Measurements from ENCODE around the gene SAMD14.

Gene SAMD14

DNA sequence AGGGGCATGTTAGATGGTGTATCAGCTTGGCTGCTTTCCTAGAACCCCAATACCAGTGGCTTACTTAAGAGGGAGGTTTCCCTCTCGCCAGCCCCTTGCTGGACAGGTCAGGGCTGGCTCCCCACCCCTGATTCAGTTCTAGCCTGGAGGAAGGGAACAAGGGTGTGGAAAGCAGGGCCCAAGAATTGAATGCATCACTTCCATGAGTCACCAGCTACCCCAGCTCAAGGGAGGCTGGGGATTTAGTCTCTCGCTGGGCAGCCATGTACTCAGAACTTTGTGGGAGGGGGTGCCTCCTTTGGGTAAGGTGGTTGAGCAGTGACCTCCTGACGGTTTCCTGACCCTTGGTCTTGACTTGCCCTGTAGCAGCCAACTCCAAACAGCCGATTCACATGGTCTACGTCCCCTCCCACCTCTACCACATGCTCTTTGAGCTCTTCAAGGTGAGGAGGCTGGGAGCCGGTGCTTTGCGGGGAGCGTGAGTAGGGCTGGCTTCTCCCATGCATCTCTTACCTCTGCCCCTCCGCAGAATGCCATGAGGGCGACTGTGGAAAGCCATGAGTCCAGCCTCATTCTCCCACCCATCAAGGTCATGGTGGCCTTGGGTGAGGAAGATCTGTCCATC is 22.1 kb downstream of the SAMD14 start:
- Histone ChIP-seq H3K9me3 (ENCODE audit: control insufficient read depth, low read length) (no peaks in the 10 kb centered on the region), H3K4me1 (ENCODE audit: control insufficient read depth, insufficient read depth, low read length, poor library complexity, severe bottlenecking) (peaks cover 23% of the 10 kb centered on the region), H3K4me3 (ENCODE audit: extremely low read depth, insufficient read depth, low read length, poor library complexity, severe bottlenecking) (no peak overlapping the region), H3K36me3 (ENCODE audit: control insufficient read depth, insufficient read depth, low read length) (peaks cover 14% of the 10 kb centered on the region), H3K27ac (ENCODE audit: low read depth, low read length, severe bottlenecking) (no peak overlapping the region)
- WGBS, 2 experiments (ENCODE audit: insufficient coverage in 2 of 2) = 92 to 100% methylated on average over 4 to 8 of the region's 10 CpGs

DNA sequence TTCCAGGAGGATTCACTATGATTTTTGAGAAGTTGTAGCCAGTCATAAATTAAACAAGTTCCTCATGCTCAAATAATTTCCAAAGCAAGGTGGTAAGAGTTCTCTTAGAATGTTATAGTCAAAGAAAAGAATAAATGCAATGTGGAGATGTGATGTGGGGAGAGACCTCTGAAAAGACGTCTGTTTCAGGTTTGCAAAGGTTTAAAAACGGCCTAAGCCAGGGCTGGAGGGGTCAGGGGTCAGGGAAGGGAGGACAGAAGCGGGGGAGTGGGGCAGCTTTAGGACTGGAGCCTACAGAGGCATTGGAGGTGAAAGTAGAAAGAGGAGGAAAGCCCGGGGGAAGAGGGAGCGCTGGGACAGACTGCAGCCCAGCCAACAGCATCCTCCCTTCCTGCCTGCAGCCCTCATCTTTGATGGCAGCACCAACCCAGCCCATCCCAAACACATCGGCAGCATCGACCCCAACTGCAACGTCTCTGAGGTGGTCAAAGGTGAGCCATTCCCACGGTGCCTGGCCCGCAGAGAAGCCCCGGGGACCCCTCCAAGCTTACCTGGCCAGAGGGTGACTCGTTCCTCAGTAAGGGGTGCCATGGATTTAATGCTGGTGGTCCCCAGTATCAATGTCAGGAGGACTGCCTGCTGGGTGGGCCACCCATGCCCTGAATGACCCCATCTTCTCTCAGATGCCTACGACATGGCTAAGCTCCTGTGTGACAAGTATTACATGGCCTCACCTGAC is 23.4 kb downstream of the SAMD14 start:
- Histone ChIP-seq H3K9me3 (ENCODE audit: control insufficient read depth, low read length) (no peaks in the 10 kb centered on the region), H3K4me3 (ENCODE audit: extremely low read depth, insufficient read depth, low read length, poor library complexity, severe bottlenecking) (no peak overlapping the region), H3K4me1 (ENCODE audit: control insufficient read depth, insufficient read depth, low read length, poor library complexity, severe bottlenecking) (peaks cover 18% of the 10 kb centered on the region), H3K27ac (ENCODE audit: low read depth, low read length, severe bottlenecking) (no peak overlapping the region), H3K36me3 (ENCODE audit: control insufficient read depth, insufficient read depth, low read length) (peaks cover 14% of the 10 kb centered on the region)
- 77 to 78% methylated on average over 9 to 10 of the region's 13 CpGs for WGBS, 2 experiments (ENCODE audit: insufficient coverage in 2 of 2)

DNA sequence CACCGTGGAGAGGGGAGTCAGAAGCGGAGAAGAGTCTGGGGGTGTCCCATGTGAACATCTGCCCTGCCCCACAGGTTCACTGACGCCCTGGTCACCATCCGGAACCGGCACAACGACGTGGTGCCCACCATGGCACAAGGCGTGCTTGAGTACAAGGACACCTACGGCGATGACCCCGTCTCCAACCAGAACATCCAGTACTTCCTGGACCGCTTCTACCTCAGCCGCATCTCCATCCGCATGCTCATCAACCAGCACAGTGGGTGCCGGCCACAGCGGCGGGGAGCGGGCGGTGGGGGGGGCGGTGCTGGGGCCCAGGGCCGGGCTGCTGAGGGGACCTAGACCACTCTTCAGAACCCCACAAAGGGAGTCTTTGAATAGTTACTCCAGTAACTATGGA is 24.1 kb downstream of the SAMD14 start:
- peaks cover 14% of the 10 kb centered on the region for H3K36me3 ChIP-seq (ENCODE audit: control insufficient read depth, insufficient read depth, low read length)
- peaks cover 20% of the 10 kb centered on the region for H3K4me1 ChIP-seq (ENCODE audit: control insufficient read depth, insufficient read depth, low read length, poor library complexity, severe bottlenecking)
- 95 to 96% methylated on average over 14 to 19 of the region's 21 CpGs for WGBS, 2 experiments (ENCODE audit: insufficient coverage in 2 of 2)
- H3K4me3 ChIP-seq (ENCODE audit: extremely low read depth, insufficient read depth, low read length, poor library complexity, severe bottlenecking) = no peak overlapping the region
- H3K27ac ChIP-seq (ENCODE audit: low read depth, low read length, severe bottlenecking) = no peak overlapping the region
- H3K9me3 ChIP-seq (ENCODE audit: control insufficient read depth, low read length) = no peaks in the 10 kb centered on the region

DNA sequence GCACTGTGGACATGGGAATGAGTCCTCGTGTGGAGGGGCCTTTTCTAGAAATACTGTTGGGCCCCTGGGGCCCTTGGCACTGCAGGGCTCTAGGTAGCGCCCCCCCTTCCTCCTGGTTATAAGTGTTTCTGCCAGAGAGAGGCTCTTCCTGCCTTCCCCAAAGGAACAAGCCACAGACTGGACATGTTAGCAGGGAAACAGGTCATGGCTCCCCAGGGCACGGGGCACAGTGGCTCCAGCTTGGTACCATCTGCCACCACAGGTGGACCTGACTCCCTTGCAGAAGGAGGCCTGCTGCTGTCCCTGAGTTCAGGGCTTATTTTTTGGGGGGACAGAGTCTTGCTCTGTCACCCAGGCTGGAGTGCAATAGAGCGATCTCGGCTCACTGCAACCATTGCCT is 26.0 kb downstream of the SAMD14 start:
- Histone ChIP-seq H3K4me1 (ENCODE audit: control insufficient read depth, insufficient read depth, low read length, poor library complexity, severe bottlenecking) (peaks cover 30% of the 10 kb centered on the region), H3K36me3 (ENCODE audit: control insufficient read depth, insufficient read depth, low read length) (peaks cover 11% of the 10 kb centered on the region), H3K27ac (ENCODE audit: low read depth, low read length, severe bottlenecking) (no peak overlapping the region), H3K4me3 (ENCODE audit: extremely low read depth, insufficient read depth, low read length, poor library complexity, severe bottlenecking) (no peak overlapping the region), H3K9me3 (ENCODE audit: control insufficient read depth, low read length) (no peaks in the 10 kb centered on the region)
- 98 to 100% methylated on average over 3 to 4 of the region's 5 CpGs for WGBS, 2 experiments (ENCODE audit: insufficient coverage in 2 of 2)

DNA sequence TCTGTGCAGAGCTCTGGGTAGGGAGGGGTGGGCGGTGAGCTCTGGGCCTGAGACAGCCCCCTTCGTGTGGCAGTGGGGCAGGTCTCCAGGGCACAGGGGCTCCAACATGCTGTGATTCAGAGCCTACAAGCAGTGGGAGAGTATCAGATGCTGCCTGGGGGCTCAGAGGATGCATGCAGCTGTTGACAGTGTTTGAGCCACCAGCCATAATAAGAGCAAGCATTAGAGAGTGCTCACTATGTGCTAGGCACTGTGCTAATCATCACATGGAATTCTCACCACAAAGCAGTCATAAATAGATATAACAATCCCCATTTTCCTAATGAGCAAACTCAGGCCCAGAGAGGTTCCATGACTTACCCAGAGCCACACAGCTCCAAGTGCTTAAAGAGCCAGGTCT is 26.7 kb downstream of the SAMD14 start:
- 75% methylated on average over 2 of the region's 2 CpGs for WGBS, 2 experiments (ENCODE audit: insufficient coverage in 2 of 2)
- Histone ChIP-seq H3K4me1 (ENCODE audit: control insufficient read depth, insufficient read depth, low read length, poor library complexity, severe bottlenecking) (peaks cover 26% of the 10 kb centered on the region), H3K27ac (ENCODE audit: low read depth, low read length, severe bottlenecking) (no peak overlapping the region), H3K36me3 (ENCODE audit: control insufficient read depth, insufficient read depth, low read length) (peaks cover 11% of the 10 kb centered on the region), H3K4me3 (ENCODE audit: extremely low read depth, insufficient read depth, low read length, poor library complexity, severe bottlenecking) (no peak overlapping the region), H3K9me3 (ENCODE audit: control insufficient read depth, low read length) (no peaks in the 10 kb centered on the region)

DNA sequence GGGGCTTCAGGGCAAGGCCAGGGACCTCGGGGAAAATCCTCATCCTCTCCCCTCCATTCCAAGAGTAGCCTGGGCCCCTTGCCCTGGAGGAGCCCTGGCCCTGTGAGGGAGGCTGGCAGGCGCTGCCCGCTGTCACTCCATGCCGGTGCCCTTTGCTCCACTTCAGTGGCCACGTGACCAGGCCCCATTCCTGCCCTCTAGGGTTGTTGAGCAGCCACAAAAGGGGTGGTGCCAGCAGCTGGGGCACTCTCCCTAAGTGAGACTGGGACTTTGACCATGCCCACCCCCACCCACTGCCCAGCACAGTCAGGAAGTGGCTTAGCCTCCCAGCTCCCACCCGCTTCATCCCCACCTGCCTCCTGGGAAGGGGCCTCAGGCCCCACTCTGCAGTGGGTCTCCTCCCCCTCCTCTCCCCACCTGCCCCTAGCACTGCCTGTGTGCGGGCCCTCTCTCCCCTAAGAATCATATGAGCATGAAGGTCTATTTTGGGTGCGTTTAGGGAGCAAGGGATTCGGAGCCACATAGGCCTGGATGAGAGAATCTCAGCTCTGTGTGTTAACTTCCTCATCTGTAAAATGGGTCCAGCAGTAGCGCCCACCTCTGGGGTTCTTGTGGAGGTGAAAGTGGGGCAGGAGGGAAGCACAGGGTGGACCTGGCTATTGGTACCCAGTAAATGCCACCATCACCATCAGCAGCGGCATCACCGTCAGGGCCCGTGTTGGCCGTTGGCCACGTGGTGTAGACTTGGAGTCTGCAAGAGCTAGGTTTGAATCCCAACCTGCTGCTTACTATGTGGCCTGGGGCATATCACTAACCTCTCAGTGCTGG is 27.6 kb downstream of the SAMD14 start:
- WGBS, 2 experiments (ENCODE audit: insufficient coverage in 2 of 2) = 78% methylated on average over 12 to 13 of the region's 15 CpGs
- H3K27ac ChIP-seq (ENCODE audit: low read depth, low read length, severe bottlenecking) = peak overlapping the region; percentile 66
- peaks cover 26% of the 10 kb centered on the region for H3K4me1 ChIP-seq (ENCODE audit: control insufficient read depth, insufficient read depth, low read length, poor library complexity, severe bottlenecking)
- no peak overlapping the region for H3K4me3 ChIP-seq (ENCODE audit: extremely low read depth, insufficient read depth, low read length, poor library complexity, severe bottlenecking)
- no peaks in the 10 kb centered on the region for H3K9me3 ChIP-seq (ENCODE audit: control insufficient read depth, low read length)
- H3K36me3 ChIP-seq (ENCODE audit: control insufficient read depth, insufficient read depth, low read length) = peaks cover 14% of the 10 kb centered on the region

DNA sequence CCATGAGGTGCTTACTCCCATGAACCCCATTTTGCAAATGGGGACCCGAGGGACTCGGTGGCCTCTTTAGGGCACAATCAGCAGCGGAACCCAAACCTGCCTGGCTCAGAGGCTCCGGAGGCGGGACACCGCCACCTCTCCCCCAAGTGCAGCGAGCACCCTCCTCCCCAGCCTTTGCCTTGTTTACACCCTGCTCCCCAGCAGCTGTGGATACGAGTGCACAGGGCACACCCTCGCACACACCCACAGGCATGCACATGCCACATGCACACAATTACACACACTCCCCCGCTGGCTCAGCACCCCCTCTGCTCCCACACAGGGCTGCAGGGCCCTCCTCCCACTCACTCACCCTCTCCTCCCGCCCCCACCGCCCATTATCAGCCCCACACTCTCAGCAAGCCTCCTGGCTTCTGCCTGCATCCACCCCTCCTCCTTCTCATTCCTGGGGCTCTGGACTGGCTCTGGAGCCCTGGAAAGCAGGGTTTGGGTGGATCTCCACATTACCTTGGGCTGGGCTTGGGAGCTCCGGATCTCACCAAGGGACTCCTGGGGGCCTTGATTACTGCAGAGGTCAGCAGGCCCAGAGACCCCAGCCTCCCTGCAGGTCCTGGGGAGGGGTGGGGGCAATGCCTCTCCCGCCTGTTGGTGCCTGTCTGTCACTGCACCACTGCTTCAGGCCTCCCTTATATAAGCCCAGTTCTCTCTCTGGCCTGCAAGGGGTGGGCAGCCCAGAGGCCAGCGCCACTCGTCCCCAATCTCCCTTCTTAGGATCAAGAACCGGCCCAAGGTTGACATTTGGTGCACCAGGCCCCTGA is 28.4 kb downstream of the SAMD14 start:
- H3K9me3 ChIP-seq (ENCODE audit: control insufficient read depth, low read length) = no peaks in the 10 kb centered on the region
- 31 to 32% methylated on average over 16 to 17 of the region's 17 CpGs for WGBS, 2 experiments (ENCODE audit: insufficient coverage in 2 of 2)
- H3K27ac ChIP-seq (ENCODE audit: low read depth, low read length, severe bottlenecking) = peak overlapping the region; percentile 66
- peaks cover 26% of the 10 kb centered on the region for H3K4me1 ChIP-seq (ENCODE audit: control insufficient read depth, insufficient read depth, low read length, poor library complexity, severe bottlenecking)
- H3K4me3 ChIP-seq (ENCODE audit: extremely low read depth, insufficient read depth, low read length, poor library complexity, severe bottlenecking) = no peak overlapping the region
- H3K36me3 ChIP-seq (ENCODE audit: control insufficient read depth, insufficient read depth, low read length) = peaks cover 10% of the 10 kb centered on the region

DNA sequence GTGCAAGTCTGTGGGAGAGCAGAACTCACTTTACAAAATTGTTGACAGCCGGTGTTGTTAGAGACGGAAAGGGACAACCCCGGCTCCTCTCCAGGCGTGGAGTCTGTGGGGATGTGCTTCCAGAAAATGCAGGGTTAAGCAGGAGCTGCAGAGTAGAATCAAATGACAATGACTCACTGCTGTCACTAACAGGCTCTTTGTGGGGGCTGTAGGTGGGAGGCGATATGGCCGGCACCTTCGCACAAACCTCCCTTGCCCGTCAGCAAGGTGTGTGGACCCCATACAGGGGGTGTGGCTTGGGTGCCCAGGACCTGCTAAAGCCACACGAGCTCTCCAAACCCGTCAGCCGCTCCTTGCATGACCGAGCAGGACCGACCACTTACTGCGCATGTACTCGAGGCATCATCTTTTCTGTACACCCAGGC is 29.0 kb downstream of the SAMD14 start:
- 18 to 27% methylated on average over 10 to 14 of the region's 15 CpGs for WGBS, 2 experiments (ENCODE audit: insufficient coverage in 2 of 2)
- peak overlapping the region; percentile 66 for H3K27ac ChIP-seq (ENCODE audit: low read depth, low read length, severe bottlenecking)

DNA sequence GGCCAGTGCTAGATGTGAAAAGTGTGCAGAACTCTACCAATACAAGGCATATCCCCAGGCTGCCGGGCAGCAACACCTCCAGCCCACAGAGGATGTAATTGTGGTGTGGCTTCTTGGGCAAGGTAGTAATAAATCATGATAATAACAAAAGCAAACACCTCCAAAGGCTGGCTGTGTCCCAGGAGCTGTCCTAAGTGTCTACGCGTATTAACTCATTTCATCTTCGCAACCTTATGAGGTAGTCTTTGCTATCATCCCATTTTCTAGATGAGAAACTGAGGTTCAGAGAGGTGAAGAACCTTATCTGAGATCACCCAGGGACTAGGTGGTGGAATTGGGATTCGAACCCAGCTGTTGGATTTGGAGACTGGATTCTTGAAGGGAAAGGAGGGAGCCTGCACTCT is 29.5 kb downstream of the SAMD14 start:
- H3K27ac ChIP-seq (ENCODE audit: low read depth, low read length, severe bottlenecking) = no peak overlapping the region
- no peak overlapping the region for H3K4me3 ChIP-seq (ENCODE audit: extremely low read depth, insufficient read depth, low read length, poor library complexity, severe bottlenecking)
- H3K9me3 ChIP-seq (ENCODE audit: control insufficient read depth, low read length) = no peaks in the 10 kb centered on the region
- H3K4me1 ChIP-seq (ENCODE audit: control insufficient read depth, insufficient read depth, low read length, poor library complexity, severe bottlenecking) = peaks cover 26% of the 10 kb centered on the region
- peaks cover 3% of the 10 kb centered on the region for H3K36me3 ChIP-seq (ENCODE audit: control insufficient read depth, insufficient read depth, low read length)
- WGBS, 2 experiments (ENCODE audit: insufficient coverage in 2 of 2) = 73 to 75% methylated on average over 1 to 3 of the region's 5 CpGs

More for the DNA sequence above, 29.0 kb downstream of the SAMD14 start:
- Histone ChIP-seq H3K36me3 (ENCODE audit: control insufficient read depth, insufficient read depth, low read length) (peaks cover 6% of the 10 kb centered on the region), H3K9me3 (ENCODE audit: control insufficient read depth, low read length) (no peaks in the 10 kb centered on the region), H3K4me3 (ENCODE audit: extremely low read depth, insufficient read depth, low read length, poor library complexity, severe bottlenecking) (no peak overlapping the region), H3K4me1 (ENCODE audit: control insufficient read depth, insufficient read depth, low read length, poor library complexity, severe bottlenecking) (peaks cover 26% of the 10 kb centered on the region)

DNA sequence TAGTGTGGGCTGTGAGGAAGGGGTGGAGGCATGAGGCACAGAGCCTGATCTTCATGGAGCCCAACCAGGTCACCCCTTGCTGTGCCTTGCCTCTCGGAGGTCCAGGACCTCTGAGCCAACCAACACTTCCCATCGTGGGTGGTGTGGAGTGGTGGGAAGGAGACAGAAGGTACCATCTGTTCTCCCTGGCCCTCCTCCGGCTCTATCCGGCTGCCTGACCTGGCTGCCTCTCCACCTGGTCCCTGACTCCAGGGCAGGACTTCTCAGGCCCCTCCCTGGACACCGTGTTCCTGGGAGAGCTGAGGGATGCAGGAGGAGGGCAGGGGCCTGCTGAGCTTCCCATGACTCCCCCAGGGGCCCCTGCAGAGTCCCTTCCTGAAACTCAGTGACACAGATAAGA is 31.0 kb downstream of the SAMD14 start:
- Histone ChIP-seq H3K36me3 (ENCODE audit: control insufficient read depth, insufficient read depth, low read length) (peaks cover 3% of the 10 kb centered on the region), H3K4me3 (ENCODE audit: extremely low read depth, insufficient read depth, low read length, poor library complexity, severe bottlenecking) (no peak overlapping the region), H3K27ac (ENCODE audit: low read depth, low read length, severe bottlenecking) (no peak overlapping the region), H3K9me3 (ENCODE audit: control insufficient read depth, low read length) (no peaks in the 10 kb centered on the region), H3K4me1 (ENCODE audit: control insufficient read depth, insufficient read depth, low read length, poor library complexity, severe bottlenecking) (peaks cover 26% of the 10 kb centered on the region)
- 33 to 93% methylated on average over 1 to 2 of the region's 5 CpGs for WGBS, 2 experiments (ENCODE audit: insufficient coverage in 2 of 2)

Measured in mesodermal cell (in vitro differentiated cells).